SK-N-SH treated with all-trans-retinoic acid at 6 μM for 48 hours (cell line): ENCODE results near the gene OTUB1.

Experiments used
- ATAC-seq: fragments of 200-7000 bp; cut with Tn5 transposase; 3 replicates; pipeline ENCODE4 v1.9.1; 2020; ENCODE audit warnings: mild to moderate bottlenecking, moderate library complexity
- ARNTL ChIP-seq: fragments of 450-650 bp; formaldehyde crosslinking; IDR thresholded peaks from 2 replicates; pipeline ENCODE4 v1.5.0; 2020; ENCODE audit warnings: low read depth, mild to moderate bottlenecking, moderate library complexity, borderline replicate concordance
- BACH2 ChIP-seq: fragments of 250-450 bp; sonication (Bioruptor Pico); IDR thresholded peaks from 2 replicates; pipeline ENCODE4 v1.9.0; 2021; ENCODE audit warnings: mild to moderate bottlenecking, borderline replicate concordance
- CSDC2 ChIP-seq: fragments of 250-450 bp; sonication (Bioruptor Pico); IDR thresholded peaks from 2 replicates; pipeline ENCODE4 v1.5.0; 2020; ENCODE audit warnings: mild to moderate bottlenecking, moderate library complexity
- GLIS3 ChIP-seq: fragments of 250-450 bp; sonication (Bioruptor Pico); IDR thresholded peaks from 2 replicates; pipeline ENCODE4 v1.5.0; 2020; ENCODE audit warnings: mild to moderate bottlenecking, moderate library complexity
- OSR1 ChIP-seq: fragments of 250-450 bp; sonication (Bioruptor Pico); IDR thresholded peaks from 2 replicates; pipeline ENCODE4 v1.8.0; 2022; ENCODE audit warnings: moderate library complexity, mild to moderate bottlenecking, inconsistent platforms
- RARB ChIP-seq: fragments of 250-450 bp; sonication (Bioruptor Pico); IDR thresholded peaks from 2 replicates; pipeline ENCODE4 v1.8.0; 2021; ENCODE audit warnings: mild to moderate bottlenecking, moderate library complexity
- SNAI2 ChIP-seq: fragments of 250-450 bp; sonication (Bioruptor Pico); IDR thresholded peaks from 2 replicates; pipeline ENCODE4 v1.5.0; 2020; ENCODE audit warnings: mild to moderate bottlenecking, moderate library complexity
- TCF4 ChIP-seq: fragments of 250-450 bp; sonication (Bioruptor Pico); IDR thresholded peaks from 2 replicates; pipeline ENCODE4 v1.8.0; 2021; ENCODE audit warnings: mild to moderate bottlenecking, moderate library complexity, borderline replicate concordance
- TOX ChIP-seq: fragments of 250-450 bp; sonication (Bioruptor Pico); IDR thresholded peaks from 2 replicates; pipeline ENCODE4 v1.8.0; 2021; ENCODE audit warnings: mild to moderate bottlenecking, moderate library complexity, borderline replicate concordance
- ZC3H10 ChIP-seq: fragments of 250-450 bp; sonication (Bioruptor Pico); IDR thresholded peaks from 2 replicates; pipeline ENCODE4 v1.5.1; 2021; ENCODE audit warnings: mild to moderate bottlenecking, moderate library complexity
- ZFP3 ChIP-seq: fragments of 250-450 bp; sonication (Bioruptor Pico); IDR thresholded peaks from 2 replicates; pipeline ENCODE4 v1.5.0; 2020; ENCODE audit warnings: mild to moderate bottlenecking, moderate library complexity
- ZFP30 ChIP-seq: fragments of 450-650 bp; formaldehyde crosslinking; IDR thresholded peaks from 2 replicates; pipeline ENCODE4 v1.5.0; 2022; ENCODE audit warnings: mild to moderate bottlenecking, moderate library complexity
- ZNF70 ChIP-seq: fragments of 450-650 bp; formaldehyde crosslinking; IDR thresholded peaks from 2 replicates; pipeline ENCODE4 v1.5.0; 2020; ENCODE audit warnings: mild to moderate bottlenecking, moderate library complexity
- TF ChIP-seq, protein P1 (sequence below): fragments of 250-450 bp; sonication (Bioruptor Pico); IDR thresholded peaks from 2 replicates; pipeline ENCODE4 v1.8.0; 2020; ENCODE audit warnings: mild to moderate bottlenecking, moderate library complexity, borderline replicate concordance
- TF ChIP-seq, protein P2 (sequence below): fragments of 250-450 bp; sonication (Bioruptor Pico); IDR thresholded peaks from 2 replicates; pipeline ENCODE4 v1.5.1; 2021; ENCODE audit warnings: mild to moderate bottlenecking, moderate library complexity
- TF ChIP-seq, protein P3 (sequence below): fragments of 250-450 bp; sonication (Bioruptor Pico); IDR thresholded peaks from 2 replicates; pipeline ENCODE4 v1.8.0; 2021; ENCODE audit warnings: low read depth, mild to moderate bottlenecking, moderate library complexity, borderline replicate concordance
- TF ChIP-seq, protein P4 (sequence below): fragments of 250-450 bp; sonication (Bioruptor Pico); IDR thresholded peaks from 2 replicates; pipeline ENCODE4 v1.5.0; 2020; ENCODE audit warnings: mild to moderate bottlenecking, moderate library complexity

OTUB1 gene

DNA sequence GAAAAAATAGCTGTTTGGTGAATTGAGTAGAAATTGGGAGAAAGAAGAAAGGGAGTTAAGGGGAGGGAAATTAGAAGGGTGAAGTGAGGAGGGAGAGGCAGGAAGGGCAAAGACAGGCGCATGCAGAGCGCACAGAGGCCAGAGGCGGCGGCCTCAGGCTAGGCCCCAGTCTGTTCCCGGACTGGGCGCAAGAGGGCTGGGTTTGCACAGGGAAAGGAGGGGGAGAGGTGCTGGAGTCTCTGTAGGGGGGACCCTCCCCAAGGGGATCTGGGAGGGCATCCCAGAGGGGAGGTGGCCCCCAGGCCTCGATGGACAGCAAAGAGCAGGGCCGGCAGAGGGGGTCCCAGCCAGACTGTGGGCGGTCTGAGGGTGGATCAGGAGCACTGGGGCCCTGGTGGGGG, 48.2 kb downstream of the OTUB1 start:
- no peak for ATAC-seq
- TF ChIP-seq OSR1 (CRISPR knock-in tag) (no peak), TCF4 (CRISPR knock-in tag) (no peak), RARB (no peak), SNAI2 (no peak), GLIS3 (CRISPR knock-in tag) (no peak), TOX (CRISPR knock-in tag) (no peak), ZC3H10 (CRISPR knock-in tag) (no peak), ZNF70 (CRISPR knock-in tag) (no peak), ZFP3 (no peak), BACH2 (CRISPR knock-in tag) (no peak)
- TF ChIP-seq, protein P1, sequence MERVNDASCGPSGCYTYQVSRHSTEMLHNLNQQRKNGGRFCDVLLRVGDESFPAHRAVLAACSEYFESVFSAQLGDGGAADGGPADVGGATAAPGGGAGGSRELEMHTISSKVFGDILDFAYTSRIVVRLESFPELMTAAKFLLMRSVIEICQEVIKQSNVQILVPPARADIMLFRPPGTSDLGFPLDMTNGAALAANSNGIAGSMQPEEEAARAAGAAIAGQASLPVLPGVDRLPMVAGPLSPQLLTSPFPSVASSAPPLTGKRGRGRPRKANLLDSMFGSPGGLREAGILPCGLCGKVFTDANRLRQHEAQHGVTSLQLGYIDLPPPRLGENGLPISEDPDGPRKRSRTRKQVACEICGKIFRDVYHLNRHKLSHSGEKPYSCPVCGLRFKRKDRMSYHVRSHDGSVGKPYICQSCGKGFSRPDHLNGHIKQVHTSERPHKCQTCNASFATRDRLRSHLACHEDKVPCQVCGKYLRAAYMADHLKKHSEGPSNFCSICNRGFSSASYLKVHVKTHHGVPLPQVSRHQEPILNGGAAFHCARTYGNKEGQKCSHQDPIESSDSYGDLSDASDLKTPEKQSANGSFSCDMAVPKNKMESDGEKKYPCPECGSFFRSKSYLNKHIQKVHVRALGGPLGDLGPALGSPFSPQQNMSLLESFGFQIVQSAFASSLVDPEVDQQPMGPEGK (CRISPR knock-in tag) = no peak
- TF ChIP-seq, protein P2, sequence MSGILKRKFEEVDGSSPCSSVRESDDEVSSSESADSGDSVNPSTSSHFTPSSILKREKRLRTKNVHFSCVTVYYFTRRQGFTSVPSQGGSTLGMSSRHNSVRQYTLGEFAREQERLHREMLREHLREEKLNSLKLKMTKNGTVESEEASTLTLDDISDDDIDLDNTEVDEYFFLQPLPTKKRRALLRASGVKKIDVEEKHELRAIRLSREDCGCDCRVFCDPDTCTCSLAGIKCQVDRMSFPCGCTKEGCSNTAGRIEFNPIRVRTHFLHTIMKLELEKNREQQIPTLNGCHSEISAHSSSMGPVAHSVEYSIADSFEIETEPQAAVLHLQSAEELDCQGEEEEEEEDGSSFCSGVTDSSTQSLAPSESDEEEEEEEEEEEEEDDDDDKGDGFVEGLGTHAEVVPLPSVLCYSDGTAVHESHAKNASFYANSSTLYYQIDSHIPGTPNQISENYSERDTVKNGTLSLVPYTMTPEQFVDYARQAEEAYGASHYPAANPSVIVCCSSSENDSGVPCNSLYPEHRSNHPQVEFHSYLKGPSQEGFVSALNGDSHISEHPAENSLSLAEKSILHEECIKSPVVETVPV (CRISPR knock-in tag) = no peak
- TF ChIP-seq, protein P3, sequence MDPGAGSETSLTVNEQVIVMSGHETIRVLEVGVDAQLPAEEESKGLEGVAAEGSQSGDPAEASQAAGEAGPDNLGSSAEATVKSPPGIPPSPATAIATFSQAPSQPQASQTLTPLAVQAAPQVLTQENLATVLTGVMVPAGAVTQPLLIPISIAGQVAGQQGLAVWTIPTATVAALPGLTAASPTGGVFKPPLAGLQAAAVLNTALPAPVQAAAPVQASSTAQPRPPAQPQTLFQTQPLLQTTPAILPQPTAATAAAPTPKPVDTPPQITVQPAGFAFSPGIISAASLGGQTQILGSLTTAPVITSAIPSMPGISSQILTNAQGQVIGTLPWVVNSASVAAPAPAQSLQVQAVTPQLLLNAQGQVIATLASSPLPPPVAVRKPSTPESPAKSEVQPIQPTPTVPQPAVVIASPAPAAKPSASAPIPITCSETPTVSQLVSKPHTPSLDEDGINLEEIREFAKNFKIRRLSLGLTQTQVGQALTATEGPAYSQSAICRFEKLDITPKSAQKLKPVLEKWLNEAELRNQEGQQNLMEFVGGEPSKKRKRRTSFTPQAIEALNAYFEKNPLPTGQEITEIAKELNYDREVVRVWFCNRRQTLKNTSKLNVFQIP (CRISPR knock-in tag) = no peak
- TF ChIP-seq, protein P4, sequence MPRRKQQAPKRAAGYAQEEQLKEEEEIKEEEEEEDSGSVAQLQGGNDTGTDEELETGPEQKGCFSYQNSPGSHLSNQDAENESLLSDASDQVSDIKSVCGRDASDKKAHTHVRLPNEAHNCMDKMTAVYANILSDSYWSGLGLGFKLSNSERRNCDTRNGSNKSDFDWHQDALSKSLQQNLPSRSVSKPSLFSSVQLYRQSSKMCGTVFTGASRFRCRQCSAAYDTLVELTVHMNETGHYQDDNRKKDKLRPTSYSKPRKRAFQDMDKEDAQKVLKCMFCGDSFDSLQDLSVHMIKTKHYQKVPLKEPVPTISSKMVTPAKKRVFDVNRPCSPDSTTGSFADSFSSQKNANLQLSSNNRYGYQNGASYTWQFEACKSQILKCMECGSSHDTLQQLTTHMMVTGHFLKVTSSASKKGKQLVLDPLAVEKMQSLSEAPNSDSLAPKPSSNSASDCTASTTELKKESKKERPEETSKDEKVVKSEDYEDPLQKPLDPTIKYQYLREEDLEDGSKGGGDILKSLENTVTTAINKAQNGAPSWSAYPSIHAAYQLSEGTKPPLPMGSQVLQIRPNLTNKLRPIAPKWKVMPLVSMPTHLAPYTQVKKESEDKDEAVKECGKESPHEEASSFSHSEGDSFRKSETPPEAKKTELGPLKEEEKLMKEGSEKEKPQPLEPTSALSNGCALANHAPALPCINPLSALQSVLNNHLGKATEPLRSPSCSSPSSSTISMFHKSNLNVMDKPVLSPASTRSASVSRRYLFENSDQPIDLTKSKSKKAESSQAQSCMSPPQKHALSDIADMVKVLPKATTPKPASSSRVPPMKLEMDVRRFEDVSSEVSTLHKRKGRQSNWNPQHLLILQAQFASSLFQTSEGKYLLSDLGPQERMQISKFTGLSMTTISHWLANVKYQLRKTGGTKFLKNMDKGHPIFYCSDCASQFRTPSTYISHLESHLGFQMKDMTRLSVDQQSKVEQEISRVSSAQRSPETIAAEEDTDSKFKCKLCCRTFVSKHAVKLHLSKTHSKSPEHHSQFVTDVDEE = no peak

DNA sequence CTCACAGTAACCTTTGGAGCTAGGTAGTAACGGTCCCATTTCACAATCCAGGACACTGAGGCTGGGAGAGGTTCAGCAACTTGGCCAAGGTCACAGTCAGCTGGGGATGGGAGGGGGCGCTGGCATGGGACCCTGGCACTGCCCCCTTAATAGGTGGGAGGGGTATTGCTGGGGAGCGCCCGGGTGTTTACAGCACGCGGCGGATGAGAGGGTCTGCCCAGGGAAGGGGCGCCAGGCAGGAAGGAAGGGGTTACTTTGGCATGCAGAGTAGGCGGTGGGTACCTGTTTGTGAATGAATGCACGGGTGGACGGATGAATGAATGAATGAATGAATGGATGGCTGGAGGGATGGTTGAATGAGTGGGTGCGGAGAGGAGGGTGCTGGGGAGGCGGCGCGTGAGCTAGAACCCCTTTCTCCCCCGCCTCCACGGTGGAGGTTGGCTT, 48.9 kb downstream of the OTUB1 start:
- TF ChIP-seq, protein P3 (CRISPR knock-in tag) = no peak
- TF ChIP-seq ARNTL (CRISPR knock-in tag) (no peak), OSR1 (CRISPR knock-in tag) (no peak), GLIS3 (CRISPR knock-in tag) (no peak), ZFP30 (no peak), SNAI2 (no peak), RARB (no peak), BACH2 (CRISPR knock-in tag) (no peak), CSDC2 (CRISPR knock-in tag) (no peak)
- TF ChIP-seq, protein P1 (CRISPR knock-in tag) = no peak
- no peak for ATAC-seq

DNA sequence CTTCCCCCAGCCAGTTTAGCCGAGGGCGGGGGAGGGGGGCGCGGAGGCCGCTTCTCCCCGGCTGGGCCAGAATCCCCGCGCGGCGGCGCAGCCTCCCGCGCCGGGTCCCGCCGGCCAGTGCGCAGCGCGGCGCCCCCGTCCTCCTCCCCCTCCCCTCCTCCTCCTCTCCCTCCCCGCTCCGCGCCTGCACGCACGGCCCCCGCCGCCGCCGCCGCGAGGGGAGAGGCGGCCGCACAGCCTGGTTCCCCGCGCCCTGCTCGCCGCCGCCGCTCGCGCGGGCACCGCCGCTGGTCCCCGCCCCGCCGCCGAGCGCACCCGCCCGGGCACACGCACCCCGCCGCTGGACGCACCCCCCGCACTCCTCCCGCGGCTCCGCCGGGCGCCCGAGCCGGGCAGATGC, 49.3 kb downstream of the OTUB1 start, which contains the start of gene FLRT1:
FLRT1 (plus strand) TSS at position 356 of the 400 bp plus-strand sequence. CDS start 80,337 bp downstream, outside the sequence.
- TF ChIP-seq RARB (no peak), ZC3H10 (CRISPR knock-in tag) (no peak), ZNF70 (CRISPR knock-in tag) (no peak), GLIS3 (CRISPR knock-in tag) (no peak), ARNTL (CRISPR knock-in tag) (no peak)
- TF ChIP-seq, protein P1 (CRISPR knock-in tag) = no peak
- TF ChIP-seq, protein P2 (CRISPR knock-in tag) = no peak
- TF ChIP-seq, all 23 proteins: peak for 0
- ATAC-seq = no peak
